GM12891 (cell line): ENCODE results near the gene CCDC88C.

ENCODE experiments used
- POLR2A ChIP-seq: IDR thresholded peaks from 2 replicates; pipeline ENCODE4 v1.6.1; 2011; ENCODE audit warnings: low read depth, low read length, control low read depth
- TAF1 ChIP-seq: IDR thresholded peaks from 2 replicates; pipeline ENCODE4 v1.6.1; 2011; ENCODE audit warnings: low read depth, low read length, control low read depth

- no peak for TF ChIP-seq POLR2A
- no peak for TF ChIP-seq TAF1
Measured at GRCh38 chr14:91316761-91317160, 100.9 kb downstream of the CCDC88C start.
